ENCODE measurements around the gene COPG1. TPM values are rescaled to one million over a fixed set of nuclear protein-coding genes. Genes with fewer than 3 reads are reported as not detected.

Gene COPG1
- total RNA-seq, 1 donor from 2014 or later, result 124 TPM

GRCh38 chr3:129288446-129288845, 39.0 kb downstream of the COPG1 start:
- no peak for DNase-seq (ENCODE audit: low read depth)
- TF ChIP-seq CTCF (conservative IDR thresholded peaks at IDR 0.05; ENCODE audit: low read depth, low read length), result no peak
- no peak overlapping the region for H3K4me3 ChIP-seq (ENCODE audit: low read depth, low read length)

- TF ChIP-seq CTCF (conservative IDR thresholded peaks at IDR 0.05; ENCODE audit: low read depth, low read length), result no peak
- no peak overlapping the region for H3K4me3 ChIP-seq (ENCODE audit: low read depth, low read length)
- DNase-seq (ENCODE audit: low read depth), result no peak
These were observed 40.0 kb downstream of the COPG1 start for GRCh38 chr3:129289201-129289921.

DNA sequence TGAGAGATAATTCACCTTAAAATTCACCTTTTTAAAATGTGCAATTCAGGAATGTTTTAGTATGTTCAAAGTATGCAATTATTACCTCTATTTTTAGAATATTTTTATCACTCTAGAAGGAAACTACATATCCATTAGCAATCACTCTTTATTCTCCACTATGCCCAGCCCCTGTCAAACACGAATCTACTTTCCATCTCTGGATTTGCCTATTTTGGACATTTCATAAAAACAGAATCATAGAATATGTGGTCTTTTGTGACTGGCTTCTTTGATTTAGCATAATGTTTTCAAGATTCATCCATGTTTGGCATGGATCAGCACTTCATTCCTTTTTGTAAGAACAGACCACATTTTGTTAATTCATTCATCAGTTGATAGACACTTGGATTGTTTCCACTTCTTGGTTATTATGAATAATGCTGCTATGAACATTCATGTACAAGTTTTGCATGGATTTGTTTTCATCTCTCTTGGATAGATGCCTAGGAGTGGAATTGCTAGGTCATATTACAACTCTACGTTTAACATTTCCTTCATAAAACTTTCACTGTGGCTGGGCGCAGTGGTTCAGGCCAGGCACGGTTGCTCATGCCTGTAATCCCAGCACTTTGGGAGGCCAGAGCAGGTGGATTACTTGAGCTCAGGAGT, 42.0 kb downstream of the COPG1 start:
- TF ChIP-seq CTCF (conservative IDR thresholded peaks at IDR 0.05; ENCODE audit: low read depth, low read length), result no peak
- no peak overlapping the region for H3K4me3 ChIP-seq (ENCODE audit: low read depth, low read length)
- no peak for DNase-seq (ENCODE audit: low read depth)

DNA sequence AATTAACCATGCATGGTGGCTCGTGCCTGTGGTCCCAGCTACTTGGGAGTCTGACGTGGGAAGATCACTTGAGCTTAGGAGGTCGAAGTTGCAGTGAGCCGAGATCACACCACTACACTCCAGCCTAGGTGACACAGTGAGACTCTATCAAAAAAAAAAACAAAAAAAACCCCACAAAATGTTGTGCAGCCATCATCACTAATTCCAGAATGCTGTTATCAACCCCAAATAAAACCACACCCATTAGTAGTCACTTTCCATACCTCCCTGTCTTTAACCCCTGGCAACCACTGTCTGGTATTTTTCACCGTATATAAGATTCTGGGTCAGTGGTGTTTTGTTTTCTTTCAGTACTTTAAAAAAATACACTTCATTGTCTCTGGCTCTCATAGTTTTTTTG, 45.9 kb downstream of the COPG1 start:
- TF ChIP-seq CTCF (conservative IDR thresholded peaks at IDR 0.05; ENCODE audit: low read depth, low read length), result no peak
- no peak overlapping the region for H3K4me3 ChIP-seq (ENCODE audit: low read depth, low read length)
- DNase-seq (ENCODE audit: low read depth), result no peak

- no peak for DNase-seq (ENCODE audit: low read depth)
- no peak overlapping the region for H3K4me3 ChIP-seq (ENCODE audit: low read depth, low read length)
- no peak for TF ChIP-seq CTCF (conservative IDR thresholded peaks at IDR 0.05; ENCODE audit: low read depth, low read length)
These were observed 54.9 kb downstream of the COPG1 start for GRCh38 chr3:129304146-129304961.

GRCh38 chr3:129304962-129305222, 55.5 kb downstream of the COPG1 start:
- TF ChIP-seq CTCF (conservative IDR thresholded peaks at IDR 0.05; ENCODE audit: low read depth, low read length), result no peak
- no peak for DNase-seq (ENCODE audit: low read depth)
- no peak overlapping the region for H3K4me3 ChIP-seq (ENCODE audit: low read depth, low read length)

Measured in epithelial cell of proximal tubule (primary cell).